HG03135 (cell line): ENCODE measurements around the gene SLC22A23.

Experiments used
- ATAC-seq: cut with Tn5 transposase; IDR thresholded peaks from one replicate; pipeline ENCODE4 v1.9.1; 2021; ENCODE audit warnings: mild to moderate bottlenecking, moderate library complexity; ENCODE audit not compliant: unreplicated experiment

SLC22A23 gene

GRCh38 chr6:3339811-3340210, 117.0 kb downstream of the SLC22A23 start:
- ATAC-seq, result no peak

GRCh38 chr6:3337521-3338350, 119.1 kb downstream of the SLC22A23 start:
- ATAC-seq, result no peak

- no peak for ATAC-seq
Observed at GRCh38 chr6:3336859-3337515, 119.9 kb downstream of the SLC22A23 start.

- no peak for ATAC-seq
Observed at GRCh38 chr6:3336066-3336786, 120.6 kb downstream of the SLC22A23 start.

- no peak for ATAC-seq
Observed at GRCh38 chr6:3335169-3335568, 121.7 kb downstream of the SLC22A23 start.

GRCh38 chr6:3334555-3334954, 122.3 kb downstream of the SLC22A23 start:
- ATAC-seq, result no peak

GRCh38 chr6:3333263-3333662, 123.6 kb downstream of the SLC22A23 start:
- ATAC-seq, result no peak

GRCh38 chr6:3331971-3332370, 124.9 kb downstream of the SLC22A23 start:
- ATAC-seq, result no peak

GRCh38 chr6:3331494-3331893, 125.4 kb downstream of the SLC22A23 start:
- no peak for ATAC-seq

GRCh38 chr6:3330199-3330598, 126.7 kb downstream of the SLC22A23 start:
- ATAC-seq, result no peak

GRCh38 chr6:3329393-3330051, 127.3 kb downstream of the SLC22A23 start:
- ATAC-seq, result no peak

- no peak for ATAC-seq
Observed at GRCh38 chr6:3328796-3329195, 128.1 kb downstream of the SLC22A23 start.

- ATAC-seq, result no peak
Observed at GRCh38 chr6:3328145-3328544, 128.7 kb downstream of the SLC22A23 start.

GRCh38 chr6:3327403-3327802, 129.4 kb downstream of the SLC22A23 start:
- ATAC-seq, result no peak

- no peak for ATAC-seq
Observed at GRCh38 chr6:3326981-3327380, 129.9 kb downstream of the SLC22A23 start.

GRCh38 chr6:3326184-3326971, 130.5 kb downstream of the SLC22A23 start:
- ATAC-seq, result no peak

GRCh38 chr6:3325210-3325609, 131.6 kb downstream of the SLC22A23 start:
- no peak for ATAC-seq

GRCh38 chr6:3324262-3324942, 132.4 kb downstream of the SLC22A23 start:
- no peak for ATAC-seq

GRCh38 chr6:3323696-3324261, 133.1 kb downstream of the SLC22A23 start:
- no peak for ATAC-seq
